T-helper 1 cell (primary cell): ENCODE measurements around the gene EPPIN.

Experiments used
- DNase-seq, 5 donors: peaks; one replicate each; pipeline ENCODE4 v3.0.0-alpha.2; 2012 to 2020

EPPIN gene

GRCh38 chr20:45538209-45538799, 8.9 kb downstream of the EPPIN start:
- DNase-seq = no peak

DNA sequence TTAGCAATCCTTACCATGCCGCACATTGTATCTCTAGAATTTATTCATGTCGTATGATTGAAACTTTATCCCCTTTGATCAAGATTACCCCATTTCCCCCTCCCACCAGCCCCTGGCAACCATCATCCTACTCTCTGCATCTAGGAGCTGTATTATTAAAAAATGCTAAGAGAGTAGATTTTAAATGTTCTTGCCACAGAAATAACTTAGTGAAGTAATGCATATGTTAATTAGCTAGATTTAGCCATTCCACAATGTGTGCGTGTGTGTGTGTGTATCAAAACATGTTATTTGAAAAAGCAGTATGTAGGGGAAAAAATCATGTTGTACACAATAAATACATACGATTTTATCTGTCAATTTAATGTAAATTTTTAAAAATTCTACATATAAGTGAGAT, 19.9 kb downstream of the EPPIN start:
- no peak for DNase-seq

GRCh38 chr20:45523821-45524220, 23.4 kb downstream of the EPPIN start:
- no peak for DNase-seq

DNA sequence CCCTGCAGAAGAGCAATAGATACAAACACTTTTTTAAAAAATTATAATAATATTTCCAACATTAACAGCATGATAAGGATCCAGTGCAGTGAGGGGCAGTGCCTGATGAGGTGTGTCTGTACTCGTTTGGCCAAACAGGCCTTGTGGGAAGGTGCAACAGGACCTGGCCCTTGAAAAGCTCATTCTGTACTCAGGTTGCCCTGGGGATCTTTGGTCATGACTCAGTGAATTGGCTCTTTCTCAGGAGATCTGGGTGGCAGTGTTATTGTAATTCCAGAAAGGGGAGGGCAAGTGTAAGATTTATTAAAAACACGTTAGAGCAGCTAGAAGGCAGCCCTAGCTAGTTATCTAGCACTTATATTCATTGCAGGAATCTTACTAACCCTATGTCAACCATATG, 28.9 kb downstream of the EPPIN start:
- no peak for DNase-seq

DNA sequence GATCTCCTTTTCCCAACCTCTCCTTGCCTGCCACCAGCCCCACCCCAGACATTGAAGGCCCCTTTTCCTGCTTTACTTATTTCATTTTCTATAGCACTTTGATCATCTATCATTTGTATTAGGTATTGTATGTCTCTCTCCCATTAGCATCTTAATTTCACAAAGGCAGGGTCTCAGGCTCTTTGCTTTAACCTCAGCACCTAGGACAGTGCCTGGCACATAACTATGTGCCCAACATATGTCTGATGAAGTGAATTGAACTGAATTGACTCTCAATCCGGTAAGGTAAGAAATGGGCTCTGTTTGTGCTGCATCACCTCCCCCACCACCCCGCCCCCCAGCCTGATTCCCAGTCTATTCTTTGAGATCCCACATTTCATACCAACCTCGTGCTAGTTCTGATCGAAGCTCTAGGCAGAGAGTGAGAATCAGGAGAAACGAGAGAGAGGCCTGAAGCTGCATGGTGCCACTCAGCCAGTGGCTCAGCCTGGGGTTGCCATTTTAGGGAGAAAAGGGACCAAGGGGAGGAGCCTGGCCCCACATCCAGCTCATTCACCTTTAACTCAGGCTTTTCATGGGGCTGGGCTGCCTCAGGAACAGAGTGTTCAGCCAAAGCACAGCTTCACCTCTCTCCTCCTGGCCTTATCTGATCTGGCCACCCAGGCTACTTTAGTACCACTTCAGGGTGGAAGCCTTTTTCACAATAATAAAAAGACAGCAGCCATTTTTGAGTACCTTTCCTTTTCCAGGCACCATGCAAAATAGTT, 31.9 kb downstream of the EPPIN start, which contains the start of gene SPINT3:
Gene SPINT3 (minus strand): TSS at position 476 of the 767 bp plus-strand sequence. CDS start 14 bp downstream, at position 462.
- DNase-seq = no peak

GRCh38 chr20:45510242-45510862, 36.8 kb downstream of the EPPIN start:
- DNase-seq = no peak

DNA sequence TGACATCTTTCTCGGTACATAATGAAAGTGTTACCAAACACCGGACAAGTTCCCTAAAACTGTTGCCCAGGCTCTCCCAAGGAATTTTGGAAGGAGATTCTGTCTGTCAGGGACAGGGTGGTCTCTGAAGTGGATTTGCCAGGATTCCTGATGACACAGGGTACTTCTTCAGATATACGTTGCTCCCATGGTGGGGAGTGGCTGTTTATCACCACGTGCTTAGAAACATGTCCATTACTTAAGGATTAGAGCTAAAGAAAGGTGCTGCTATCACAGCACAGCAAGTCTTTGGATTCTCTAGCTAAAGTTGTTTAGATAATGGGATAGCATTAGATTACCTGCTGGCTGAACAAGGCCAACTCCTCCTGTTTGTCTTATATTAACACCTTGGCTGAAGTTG, 38.1 kb downstream of the EPPIN start:
- no peak for DNase-seq

GRCh38 chr20:45508068-45508886, 38.9 kb downstream of the EPPIN start:
- no peak for DNase-seq

DNA sequence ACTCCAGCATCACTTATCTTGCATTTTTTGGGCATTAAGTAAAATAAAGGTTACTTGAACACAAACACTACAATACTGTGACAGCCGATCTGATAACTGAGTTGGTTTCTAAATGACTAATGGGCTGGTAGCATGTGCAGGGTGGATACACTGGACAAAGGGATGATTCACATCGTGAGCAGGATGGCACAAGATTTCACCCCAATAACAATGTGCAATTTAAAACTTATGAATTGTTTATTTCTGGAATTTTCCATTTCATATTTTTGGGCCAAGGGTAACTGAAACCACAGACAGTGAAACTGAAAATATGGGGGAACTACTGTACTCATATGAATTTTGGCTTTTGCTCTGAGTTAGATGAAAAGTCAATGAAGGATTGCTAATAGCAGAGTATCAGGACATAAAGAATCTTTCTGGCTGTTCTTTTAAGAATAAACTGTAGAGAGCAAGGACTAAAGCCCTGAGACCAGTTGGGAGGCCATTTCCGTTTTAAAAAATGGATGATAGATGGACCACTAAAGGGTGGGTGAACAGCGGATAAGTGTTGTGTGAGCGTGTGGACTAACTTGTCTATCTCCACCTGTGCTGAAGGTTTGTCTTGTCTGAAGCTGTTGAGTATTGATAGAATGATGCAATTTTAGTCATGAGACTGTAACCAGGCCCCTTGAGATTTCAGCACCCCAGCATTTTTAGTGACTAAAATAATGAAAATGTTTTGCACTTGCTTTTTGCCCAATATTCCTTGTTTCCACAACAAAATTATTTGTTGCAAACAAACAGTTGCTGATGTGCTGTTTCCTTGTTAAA, 40.0 kb downstream of the EPPIN start:
- peak in 1 of 5 donors; percentile 56 for DNase-seq

DNA sequence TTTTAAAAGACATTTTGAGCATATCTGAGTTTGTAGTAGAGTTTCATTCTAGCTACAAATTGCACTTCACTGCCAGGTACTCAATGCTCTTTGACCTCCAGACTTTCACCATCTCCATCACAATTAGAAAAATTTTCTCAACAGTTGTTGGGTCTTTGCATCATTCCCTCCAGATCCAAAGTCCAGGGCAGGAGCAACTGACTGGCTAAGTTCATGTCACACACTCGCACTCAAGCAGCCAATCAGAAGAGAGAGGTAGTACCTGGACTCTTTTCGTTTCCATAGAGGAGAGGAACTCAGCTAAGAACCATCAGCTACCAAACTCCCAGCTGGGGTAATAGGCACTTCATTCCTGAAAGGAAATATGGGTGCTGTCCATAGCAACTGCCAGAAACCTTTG, 40.8 kb downstream of the EPPIN start:
- no peak for DNase-seq

GRCh38 chr20:45503403-45503802, 43.8 kb downstream of the EPPIN start:
- no peak for DNase-seq

DNA sequence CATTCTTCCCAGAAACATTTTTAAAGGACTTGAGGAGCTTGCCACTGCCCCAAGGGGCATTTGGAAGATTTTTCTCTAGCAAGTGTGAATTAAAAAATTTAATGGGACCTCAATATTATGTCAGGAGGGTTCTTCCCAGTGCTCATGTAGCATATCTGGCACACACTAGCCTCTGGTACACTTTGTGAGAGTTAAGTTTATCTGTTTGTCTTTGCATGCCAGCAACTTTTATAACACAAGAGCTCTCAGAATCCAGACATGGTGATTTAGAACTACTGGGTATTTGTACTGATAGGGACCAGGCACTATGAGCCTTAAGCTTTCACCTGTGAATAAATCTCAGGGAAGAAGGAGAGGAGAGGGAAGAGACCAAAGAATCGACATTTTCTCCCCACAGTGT, 44.6 kb downstream of the EPPIN start:
- no peak for DNase-seq

DNA sequence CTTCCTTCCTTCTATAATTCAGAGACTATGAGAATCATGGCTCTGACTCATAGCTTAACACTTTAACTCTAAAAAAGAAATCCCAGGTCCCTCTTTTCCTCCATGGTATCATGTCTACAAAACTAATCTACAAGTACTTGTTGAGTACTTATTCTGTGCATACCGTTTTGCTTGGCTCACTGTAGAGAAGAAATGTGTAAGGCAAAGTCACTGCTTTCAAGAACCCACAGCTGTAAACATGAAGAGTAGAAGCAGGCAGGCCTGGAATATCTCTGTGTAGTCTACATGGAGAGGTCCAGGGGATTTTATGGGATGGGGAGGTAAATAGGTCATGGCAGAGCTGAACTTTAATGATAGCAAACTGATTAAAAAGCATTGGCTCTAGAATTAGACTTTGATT, 45.6 kb downstream of the EPPIN start:
- no peak for DNase-seq

- DNase-seq = no peak
Measured at GRCh38 chr20:45500022-45500421, 47.2 kb downstream of the EPPIN start.

DNA sequence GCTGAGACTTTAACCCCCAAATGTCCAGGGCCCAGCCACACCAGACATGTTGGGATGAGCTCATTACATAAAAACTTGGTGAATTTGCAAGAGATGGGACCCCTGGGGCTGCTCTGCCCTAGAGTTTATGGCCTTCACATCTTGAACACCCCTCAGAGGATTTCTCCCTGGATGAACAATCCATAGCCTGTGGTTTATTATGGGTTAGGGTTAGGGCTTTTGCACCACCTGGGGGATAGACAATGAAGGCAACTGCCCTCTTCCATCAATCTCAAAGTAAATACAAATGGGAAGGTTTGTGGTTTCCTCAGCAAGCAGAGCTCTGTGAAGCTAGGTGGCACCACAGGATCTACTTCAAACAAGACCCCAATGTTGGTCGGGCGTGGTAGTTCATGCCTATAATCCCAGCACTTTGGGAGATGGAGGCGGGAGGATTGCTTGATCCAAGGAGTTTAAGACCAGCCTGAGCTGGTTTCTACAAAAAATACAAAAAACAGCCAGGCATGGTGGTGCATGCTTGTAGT, 49.2 kb downstream of the EPPIN start:
- DNase-seq = no peak

DNA sequence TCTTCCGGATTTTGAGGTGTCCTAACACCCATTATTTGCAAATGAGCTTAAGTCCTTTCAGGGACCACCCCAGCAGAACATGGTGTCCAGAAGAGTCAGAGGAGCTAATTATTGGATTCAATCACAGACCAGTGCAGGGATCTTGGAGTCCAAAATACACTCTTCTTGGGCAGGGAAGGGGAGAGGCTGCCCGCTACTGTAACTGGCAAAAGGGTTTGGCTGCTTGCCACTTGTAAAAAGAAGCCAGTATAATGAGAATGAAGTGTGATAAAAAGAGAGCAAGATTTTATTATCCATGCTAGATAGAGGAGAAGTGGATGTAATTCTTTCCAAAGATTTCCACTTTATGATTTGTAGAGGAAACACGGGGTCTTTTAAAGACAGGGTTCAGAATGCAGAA, 51.0 kb downstream of the EPPIN start:
- DNase-seq = no peak

DNA sequence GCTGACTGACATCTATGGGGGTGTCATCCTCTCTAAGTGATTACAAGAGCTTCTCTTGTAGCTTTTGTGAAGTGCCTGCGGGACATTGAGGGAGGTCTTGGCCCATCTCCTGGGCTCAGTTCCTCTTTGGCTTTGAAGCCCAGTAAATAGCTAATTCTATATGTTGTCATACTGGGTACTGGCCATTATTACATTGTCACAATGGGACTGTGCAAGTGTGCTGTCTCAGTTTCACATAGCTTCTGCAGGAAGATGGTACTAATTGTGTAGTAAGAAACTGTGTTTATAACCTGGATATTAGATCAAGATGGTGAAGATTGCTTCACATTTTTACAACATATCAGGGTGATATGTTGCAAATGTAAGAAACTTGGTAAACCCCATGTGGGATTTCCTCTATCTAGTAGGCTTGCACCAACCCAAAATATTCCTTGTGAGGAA, 51.7 kb downstream of the EPPIN start:
- DNase-seq = no peak
